HEK293T (cell line): ENCODE data around the gene RHEB.

ENCODE experiments used
- CTCF ChIA-PET: fragments of 350-600 bp; formaldehyde crosslinking; extraction: SDS; loops from one replicate; lab custom pipeline; 2021; ENCODE audit warnings: antibody characterized with exemption, inconsistent platforms; lab: Yijun Ruan, JAX
- POLR2A ChIA-PET: fragments of 350-600 bp; formaldehyde crosslinking; extraction: SDS; loops from one replicate; lab custom pipeline; 2020; ENCODE audit warnings: antibody characterized with exemption, inconsistent platforms; lab: Yijun Ruan, JAX
- DNase-seq: peaks from one replicate; pipeline ENCODE4 v3.0.0; 2012; ENCODE audit warnings: mixed read lengths; ENCODE audit errors: extremely low spot score
- ARNT ChIP-seq: fragments of 450-650 bp; IDR thresholded peaks from 2 replicates; pipeline ENCODE4 v1.6.1; 2017; ENCODE audit warnings: mild to moderate bottlenecking
- BHLHE40 ChIP-seq: fragments of 450-650 bp; IDR thresholded peaks from 2 replicates; pipeline ENCODE4 v1.6.1; 2016; ENCODE audit warnings: mild to moderate bottlenecking, moderate library complexity, borderline replicate concordance
- CTBP1 ChIP-seq: fragments of 450-650 bp; IDR thresholded peaks from 2 replicates; pipeline ENCODE4 v1.6.1; 2016; ENCODE audit warnings: borderline replicate concordance
- ELF4 ChIP-seq: fragments of 450-650 bp; IDR thresholded peaks from 2 replicates; pipeline ENCODE4 v1.6.1; 2017; ENCODE audit warnings: antibody characterized with exemption
- FOXA1 ChIP-seq: fragments of 450-650 bp; IDR thresholded peaks from 2 replicates; pipeline ENCODE4 v1.6.1; 2016; ENCODE audit warnings: mild to moderate bottlenecking
- FOXK2 ChIP-seq: fragments of 450-650 bp; IDR thresholded peaks from 2 replicates; pipeline ENCODE4 v1.6.1; 2016; ENCODE audit warnings: mild to moderate bottlenecking
- FOXM1 ChIP-seq: fragments of 450-650 bp; IDR thresholded peaks from 2 replicates; pipeline ENCODE4 v1.6.1; 2017; ENCODE audit warnings: mild to moderate bottlenecking, borderline replicate concordance
- HDGF ChIP-seq: fragments of 450-650 bp; IDR thresholded peaks from 2 replicates; pipeline ENCODE4 v1.6.1; 2017; ENCODE audit warnings: antibody characterized with exemption, borderline replicate concordance
- L3MBTL2 ChIP-seq: fragments of 450-650 bp; conservative IDR thresholded peaks from 2 replicates; pipeline ENCODE4 v1.6.1; 2016; ENCODE audit warnings: mild to moderate bottlenecking
- LEF1 ChIP-seq: fragments of 450-650 bp; IDR thresholded peaks from 2 replicates; pipeline ENCODE4 v1.6.1; 2017; ENCODE audit warnings: mild to moderate bottlenecking, borderline replicate concordance
- NFRKB ChIP-seq: fragments of 450-650 bp; IDR thresholded peaks from 2 replicates; pipeline ENCODE4 v1.6.1; 2016; ENCODE audit warnings: mild to moderate bottlenecking, moderate library complexity
- PKNOX1 ChIP-seq: fragments of 450-650 bp; IDR thresholded peaks from 2 replicates; pipeline ENCODE4 v1.6.1; 2016
- SP1 ChIP-seq: fragments of 450-650 bp; IDR thresholded peaks from 2 replicates; pipeline ENCODE4 v1.6.1; 2017
- SUZ12 ChIP-seq: fragments of 450-650 bp; IDR thresholded peaks from 2 replicates; pipeline ENCODE4 v1.6.1; 2016; ENCODE audit warnings: mild to moderate bottlenecking
- TARDBP ChIP-seq: fragments of 450-650 bp; IDR thresholded peaks from 2 replicates; pipeline ENCODE4 v1.6.1; 2016
- ZNF384 ChIP-seq: fragments of 450-650 bp; IDR thresholded peaks from 2 replicates; pipeline ENCODE4 v1.6.1; 2016

The RHEB gene

GRCh38 chr7:151503902-151504714, 15.6 kb downstream of the RHEB start:
- no peak for DNase-seq
- ChIA-PET CTCF (interaction anchor here (0.6 kb wide), 1 partner anchor 116 kb away, joined by 5 read pairs; no protein-coding TSS in a partner anchor), POLR2A (no interaction called here)
- TF ChIP-seq BHLHE40 (no peak), CTBP1 (no peak), LEF1 (no peak), SUZ12 (no peak), ARNT (no peak), NFRKB (no peak), SP1 (no peak), TARDBP (no peak), ELF4 (no peak), FOXA1 (no peak), FOXK2 (no peak), PKNOX1 (no peak), ZNF384 (no peak), HDGF (no peak), L3MBTL2 (no peak)

- CTCF ChIA-PET, result no interaction called here
- POLR2A ChIA-PET, result no interaction called here
- no peak for TF ChIP-seq ZNF384
- TF ChIP-seq LEF1, result no peak
- no peak for TF ChIP-seq TARDBP
- TF ChIP-seq FOXA1, result no peak
- no peak for TF ChIP-seq L3MBTL2
- no peak for TF ChIP-seq PKNOX1
- no peak for TF ChIP-seq FOXK2
- TF ChIP-seq SUZ12, result no peak
- no peak for TF ChIP-seq SP1
- no peak for TF ChIP-seq ARNT
- TF ChIP-seq CTBP1, result no peak
- TF ChIP-seq BHLHE40, result no peak
- TF ChIP-seq FOXM1, result no peak
- no peak for TF ChIP-seq NFRKB
- TF ChIP-seq HDGF, result no peak
- no peak for TF ChIP-seq ELF4
- no peak for DNase-seq
Observed at GRCh38 chr7:151501676-151502075, 18.0 kb downstream of the RHEB start.

GRCh38 chr7:151498495-151498894, 21.2 kb downstream of the RHEB start:
- TF ChIP-seq ZNF384 (no peak), ELF4 (no peak), FOXA1 (no peak), PKNOX1 (no peak), HDGF (no peak), NFRKB (no peak), TARDBP (no peak), L3MBTL2 (no peak), LEF1 (no peak), FOXK2 (no peak), SUZ12 (no peak), BHLHE40 (no peak), FOXM1 (no peak), SP1 (no peak), ARNT (no peak), CTBP1 (no peak)
- DNase-seq, result no peak
- ChIA-PET CTCF (interaction anchor here (1.0 to 1.4 kb wide), 2 partner anchors 9 to 50 kb away, joined by 3 to 9 read pairs; no protein-coding TSS in a partner anchor), POLR2A (no interaction called here)

- POLR2A ChIA-PET, result no interaction called here
- TF ChIP-seq NFRKB, result no peak
- TF ChIP-seq ARNT, result no peak
- no peak for TF ChIP-seq BHLHE40
- TF ChIP-seq TARDBP, result no peak
- TF ChIP-seq PKNOX1, result no peak
- TF ChIP-seq FOXK2, result no peak
- no peak for TF ChIP-seq HDGF
- no peak for TF ChIP-seq CTBP1
- TF ChIP-seq ZNF384, result no peak
- TF ChIP-seq LEF1, result no peak
- TF ChIP-seq FOXA1, result no peak
- CTCF ChIA-PET, result interaction anchor here (1.5 kb wide), 1 partner anchor 10 kb away, joined by 8 read pairs; no protein-coding TSS in a partner anchor
- no peak for DNase-seq
Observed at GRCh38 chr7:151497306-151497871, 22.3 kb downstream of the RHEB start.

- TF ChIP-seq TARDBP, result no peak
- no peak for TF ChIP-seq ELF4
- no peak for TF ChIP-seq L3MBTL2
- no peak for TF ChIP-seq ZNF384
- no peak for TF ChIP-seq LEF1
- no peak for TF ChIP-seq PKNOX1
- ChIA-PET POLR2A (no interaction called here), CTCF (no interaction called here)
- no peak for DNase-seq
Observed at GRCh38 chr7:151495360-151495759, 24.3 kb downstream of the RHEB start.
